T-helper 1 cell (primary cell): Measurements from ENCODE around the gene PKDREJ.
"Not testable (repeated sequence)": the region's sequence is repeated elsewhere in the genome, so short reads cannot be mapped to it uniquely, and the experiment has no call there.

Source experiments
- DNase-seq, 5 donors: peaks; one replicate each; pipeline ENCODE4 v3.0.0-alpha.2; 2012 to 2020
- total RNA-seq, 4 donors: gene quantifications; one replicate each; lab custom pipeline; 2026; lab: John Stamatoyannopoulos, UW

The PKDREJ gene
- 0 to 0.80 (median 0) reads per million in 4 donors for total RNA-seq

GRCh38 chr22:46263216-46263590 lies at the start of gene PKDREJ:
Gene PKDREJ (minus strand): TSS chr22:46263343. CDS start chr22:46263322, 21 bp downstream.
- no peak for DNase-seq

GRCh38 chr22:46312848-46313247 lies 49.7 kb upstream of the PKDREJ start:
- not testable (repeated sequence) for DNase-seq

- DNase-seq: no peak
These were observed 48.9 kb upstream of the PKDREJ start for GRCh38 chr22:46312056-46312455.

- DNase-seq: no peak
These were observed 46.5 kb upstream of the PKDREJ start for GRCh38 chr22:46309526-46310085.

GRCh38 chr22:46308283-46308988 lies 45.3 kb upstream of the PKDREJ start:
- DNase-seq: no peak

GRCh38 chr22:46303347-46303965 lies 40.3 kb upstream of the PKDREJ start:
- no peak for DNase-seq

- DNase-seq: no peak
These were observed 37.3 kb upstream of the PKDREJ start for GRCh38 chr22:46300491-46300890.

GRCh38 chr22:46299101-46299500 lies 36.0 kb upstream of the PKDREJ start:
- DNase-seq: no peak

- peak in 1 of 5 donors; percentile 34 for DNase-seq
These were observed 34.1 kb upstream of the PKDREJ start for GRCh38 chr22:46297151-46297812.

GRCh38 chr22:46296257-46297150 lies 33.4 kb upstream of the PKDREJ start, which contains the start of gene GTSE1:
Gene GTSE1 (plus strand): TSS chr22:46296870. CDS start chr22:46297401, 531 bp downstream.
- peak; percentile 95 to 99 (median 97) for DNase-seq

GRCh38 chr22:46295277-46295971 lies 32.3 kb upstream of the PKDREJ start:
- DNase-seq: no peak

GRCh38 chr22:46294784-46295183 lies 31.6 kb upstream of the PKDREJ start:
- DNase-seq: no peak

- DNase-seq: no peak
These were observed 30.6 kb upstream of the PKDREJ start for GRCh38 chr22:46293577-46294260.

GRCh38 chr22:46292732-46293131 lies 29.6 kb upstream of the PKDREJ start:
- no peak for DNase-seq

- DNase-seq: no peak
These were observed 29.0 kb upstream of the PKDREJ start for GRCh38 chr22:46292173-46292572.

GRCh38 chr22:46290843-46291785 lies 28.0 kb upstream of the PKDREJ start:
- DNase-seq: no peak

- DNase-seq: no peak
These were observed 27.1 kb upstream of the PKDREJ start for GRCh38 chr22:46290121-46290842.

- no peak for DNase-seq
These were observed 26.2 kb upstream of the PKDREJ start for GRCh38 chr22:46289244-46289891.

GRCh38 chr22:46288846-46289243 lies 25.7 kb upstream of the PKDREJ start:
- DNase-seq: no peak
